HepG2 (cell line): ENCODE results near the gene FSD2. TPM values are rescaled to one million over a fixed set of nuclear protein-coding genes. Genes with fewer than 3 reads are reported as not detected.

Experiments
- ATAC-seq: fragments of 200-7000 bp; cut with Tn5 transposase; 3 replicates; pipeline ENCODE4 v1.9.1; 2020; ENCODE audit warnings: mild to moderate bottlenecking, moderate library complexity
- BruUV-seq: library from RNA; stranded (reverse); fragments of 400-500 nt; replicated peaks from 2 replicates; lab custom pipeline; 2021; lab: Mats Ljungman, UMichigan
- CTCF ChIA-PET: fragments of 300-600 bp; formaldehyde crosslinking; extraction: SDS; loops from one replicate; lab custom pipeline; 2021; ENCODE audit warnings: low total read pairs, inconsistent platforms, low intra/inter-chr PET ratio; lab: Yijun Ruan, JAX
- POLR2A ChIA-PET: fragments of 350-600 bp; sonication (Branson Sonifier 250); formaldehyde crosslinking; loops from one replicate; lab custom pipeline; 2020; ENCODE audit warnings: antibody characterized with exemption, inconsistent platforms; lab: Yijun Ruan, JAX
- DNase-seq: peaks from one replicate; pipeline ENCODE4 v3.0.0-alpha.2; 2015; ENCODE audit warnings: low spot score
- FAIRE-seq: peaks from 3 replicates; lab custom pipeline; 2011; peaks lifted over from hg19 to GRCh38; lab: Jason Lieb, UNC
- H2AFZ ChIP-seq: one replicate; pipeline ENCODE4 v1.6.1; 2011; ENCODE audit warnings: low read length, inconsistent platforms
- H3K27ac ChIP-seq: fragments of 300-600 bp; 3 replicates; pipeline ENCODE4 v1.8.0; 2011; ENCODE audit warnings: mixed run types, mild to moderate bottlenecking, mixed read lengths, low read length, inconsistent platforms; ENCODE audit not compliant: insufficient read depth; ENCODE audit errors: extremely low read length
- H3K27me3 ChIP-seq, 2 experiments: fragments of 200-600 bp in 1 of 2; 2 replicates in 1 of 2; 3 replicates in 1 of 2; pipeline versions ENCODE4 v1.6.0 to v1.8.0; 2011; ENCODE audit warnings: low read length in 2 of 2, mild to moderate bottlenecking in 2 of 2, moderate library complexity in 2 of 2, inconsistent platforms in 1 of 2; ENCODE audit not compliant: insufficient read depth in 2 of 2, control insufficient read depth in 1 of 2
- H3K36me3 ChIP-seq, 2 experiments: fragments of 200-600 bp in 1 of 2; replicated peaks in 1 of 2; 2 replicates in 1 of 2; 3 replicates in 1 of 2; pipeline versions ENCODE4 v1.5.1 to v1.8.0; 2011; ENCODE audit warnings: low read length in 2 of 2, inconsistent platforms in 1 of 2; ENCODE audit not compliant: insufficient read depth in 2 of 2, control insufficient read depth in 1 of 2
- H3K4me1 ChIP-seq: 2 replicates; pipeline ENCODE4 v1.5.1; 2012; ENCODE audit warnings: low read length, inconsistent platforms; ENCODE audit not compliant: insufficient read depth
- H3K4me2 ChIP-seq: 2 replicates; pipeline ENCODE4 v1.6.0; 2011; ENCODE audit warnings: low read depth, low read length, inconsistent platforms
- H3K4me3 ChIP-seq, 3 experiments: fragments of 200-600 bp in 1 of 3; sonication (generic), shearing (Covaris generic) in 1 of 3; replicated peaks in 1 of 3; 2 replicates each; pipeline ENCODE4 v1.5.1; 2011 to 2016; ENCODE audit warnings: low read length in 3 of 3, inconsistent platforms in 2 of 3, low read depth in 2 of 3, mild to moderate bottlenecking in 2 of 3, control low read depth in 1 of 3, mixed read lengths in 1 of 3; ENCODE audit not compliant: insufficient read depth in 1 of 3
- H3K79me2 ChIP-seq: one replicate; pipeline ENCODE4 v1.6.1; 2011; ENCODE audit warnings: low read length, inconsistent platforms; ENCODE audit not compliant: insufficient read depth
- H3K9ac ChIP-seq: 2 replicates; pipeline ENCODE4 v1.6.0; 2011; ENCODE audit warnings: mild to moderate bottlenecking, low read depth, low read length, inconsistent platforms; ENCODE audit not compliant: insufficient read depth
- H3K9me3 ChIP-seq: 2 replicates; pipeline ENCODE4 v1.5.1; 2012; ENCODE audit warnings: mild to moderate bottlenecking, low read length
- H4K20me1 ChIP-seq: 2 replicates; pipeline ENCODE4 v1.6.0; 2011; ENCODE audit warnings: inconsistent platforms, mild to moderate bottlenecking, low read length, moderate library complexity; ENCODE audit not compliant: insufficient read depth
- KDM3A ChIP-seq: IDR thresholded peaks from 2 replicates; pipeline ENCODE4 v1.6.1; 2018; ENCODE audit warnings: low read depth, missing compliant biosample characterization
- KDM4B ChIP-seq: sonication (generic); formaldehyde crosslinking; IDR thresholded peaks from 2 replicates; pipeline ENCODE4 v1.4.0; 2020; ENCODE audit warnings: missing genetic modification reagents
- KLF15 ChIP-seq: sonication (generic); formaldehyde crosslinking; IDR thresholded peaks from 2 replicates; pipeline ENCODE4 v1.8.1; 2023; ENCODE audit warnings: borderline replicate concordance, mild to moderate bottlenecking, inconsistent platforms, missing genetic modification reagents, mixed read lengths
- MLXIP ChIP-seq: sonication (generic); formaldehyde crosslinking; IDR thresholded peaks from 2 replicates; pipeline ENCODE4 v1.9.0; 2021; ENCODE audit warnings: missing genetic modification reagents, borderline replicate concordance
- MYNN ChIP-seq: sonication (generic); formaldehyde crosslinking; IDR thresholded peaks from 2 replicates; pipeline ENCODE4 v1.4.0; 2020; ENCODE audit warnings: mild to moderate bottlenecking, low read depth, missing genetic modification reagents
- PAXIP1 ChIP-seq: sonication (generic); formaldehyde crosslinking; conservative IDR thresholded peaks from 2 replicates; pipeline ENCODE4 v1.4.0; 2020; ENCODE audit warnings: mild to moderate bottlenecking, missing genetic modification reagents, moderate library complexity
- PHF20 ChIP-seq: sonication (generic); formaldehyde crosslinking; IDR thresholded peaks from 2 replicates; pipeline ENCODE4 v1.5.0; 2020; ENCODE audit warnings: mild to moderate bottlenecking, missing genetic modification reagents
- ZNF337 ChIP-seq: sonication (generic); formaldehyde crosslinking; IDR thresholded peaks from 2 replicates; pipeline ENCODE4 v1.5.1; 2020; ENCODE audit warnings: missing genetic modification reagents, low read depth, mild to moderate bottlenecking, borderline replicate concordance
- ZNF441 ChIP-seq: sonication (generic); formaldehyde crosslinking; IDR thresholded peaks from 2 replicates; pipeline ENCODE4 v1.7.0; 2021; ENCODE audit warnings: missing genetic modification reagents, borderline replicate concordance
- ZNF564 ChIP-seq: sonication (generic); formaldehyde crosslinking; IDR thresholded peaks from 2 replicates; pipeline ENCODE4 v1.8.1; 2023; ENCODE audit warnings: mild to moderate bottlenecking, missing genetic modification reagents
- ZNF761 ChIP-seq: sonication (generic); formaldehyde crosslinking; conservative IDR thresholded peaks from 2 replicates; pipeline ENCODE4 v1.4.0; 2020; ENCODE audit warnings: mild to moderate bottlenecking, missing genetic modification reagents
- WGBS: methylation state at CpG from one replicate; pipeline ENCODE4 v1.1.6; 2017; ENCODE audit warnings: low lambda C conversion rate; 5-methylcytosine and 5-hydroxymethylcytosine counted together
- in situ Hi-C: cut with HindIII; loops from 2 replicates; pipeline ENCODE4 v1.10.0; 2017; ENCODE audit warnings: low pct_unique_long_range_greater_than_20kb; ENCODE audit not compliant: extremely low pct_ligation_motif_present
- intact Hi-C: fragments of 100-400 bp; cut with micrococcal nuclease; formaldehyde crosslinking; loops from one replicate; pipeline ENCODE4 v1.10.0; 2022; ENCODE audit not compliant: unreplicated experiment
- polyA plus RNA-seq, 8 experiments: library from polyadenylated mRNA; depleted of rRNA in 3 of 8; stranded (reverse) in 7 of 8; unstranded in 1 of 8; fragments of >200 nt; fragmentation: Illumina TruSeq in 4 of 8; extraction: Trizol in 4 of 8; gene quantifications; 2 replicates each; pipeline versions ENCODE4 v1.2.1 to v1.2.3, GENCODE V29; 2011 to 2016; ENCODE audit warnings: low read depth in 4 of 8, missing spikeins in 1 of 8, mixed read lengths in 1 of 8; ENCODE audit not compliant: insufficient read depth in 1 of 8
- total RNA-seq, 5 experiments: library from RNA; depleted of rRNA; stranded (reverse); fragments of >200 nt; fragmentation: Illumina TruSeq; extraction: Trizol; gene quantifications; 2 replicates each; pipeline ENCODE4 v1.2.3, GENCODE V29; 2016; ENCODE audit warnings: low read depth in 1 of 5
- TF ChIP-seq, protein P1 (sequence below): sonication (generic); formaldehyde crosslinking; IDR thresholded peaks from 2 replicates; pipeline ENCODE4 v1.4.0; 2020; ENCODE audit warnings: low read depth, mild to moderate bottlenecking, missing genetic modification reagents
- TF ChIP-seq, protein P2 (sequence below): sonication (generic); formaldehyde crosslinking; IDR thresholded peaks from 2 replicates; pipeline ENCODE4 v1.5.0; 2020; ENCODE audit warnings: mild to moderate bottlenecking, missing genetic modification reagents, moderate library complexity

The FSD2 gene
- total and polyA plus RNA-seq, 2 of the 13 experiments (the other 11 are each of a cell fraction or from before 2014, with no cell fraction given) = not detected

DNA sequence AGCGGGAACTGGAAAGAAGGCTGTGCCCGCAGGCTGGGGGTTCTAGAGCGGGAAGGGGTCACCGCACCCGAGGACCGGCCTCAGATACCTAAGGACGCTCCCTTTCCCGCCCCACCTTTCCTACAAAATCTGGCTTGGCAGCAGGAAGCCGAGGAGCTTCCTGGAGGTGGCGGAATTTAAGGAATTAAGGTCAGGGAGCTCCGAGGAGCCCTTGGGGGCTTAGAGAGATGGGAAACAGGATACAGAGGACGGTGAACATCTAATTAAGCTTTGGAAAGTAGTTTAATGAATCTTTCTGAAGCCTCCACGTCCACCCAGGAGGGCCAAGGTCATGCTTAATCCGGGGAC lies 95.7 kb downstream of the FSD2 start (continued):
- TF ChIP-seq PAXIP1 (CRISPR knock-in tag) (no peak), KDM3A (CRISPR knock-in tag) (no peak), ZNF441 (no peak), PHF20 (no peak), MYNN (no peak), ZNF761 (CRISPR knock-in tag) (no peak), KDM4B (CRISPR knock-in tag) (no peak)
- TF ChIP-seq, protein P1, sequence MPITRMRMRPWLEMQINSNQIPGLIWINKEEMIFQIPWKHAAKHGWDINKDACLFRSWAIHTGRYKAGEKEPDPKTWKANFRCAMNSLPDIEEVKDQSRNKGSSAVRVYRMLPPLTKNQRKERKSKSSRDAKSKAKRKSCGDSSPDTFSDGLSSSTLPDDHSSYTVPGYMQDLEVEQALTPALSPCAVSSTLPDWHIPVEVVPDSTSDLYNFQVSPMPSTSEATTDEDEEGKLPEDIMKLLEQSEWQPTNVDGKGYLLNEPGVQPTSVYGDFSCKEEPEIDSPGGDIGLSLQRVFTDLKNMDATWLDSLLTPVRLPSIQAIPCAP (CRISPR knock-in tag) = no peak

- H2AFZ ChIP-seq = no peak within 1 kb of the TSS
- WGBS = 8% methylated on average over 7 of the region's 95 CpGs
- peak; percentile 96 for ATAC-seq
- TF ChIP-seq KLF15 (CRISPR knock-in tag) = no peak
- TF ChIP-seq, protein P2, sequence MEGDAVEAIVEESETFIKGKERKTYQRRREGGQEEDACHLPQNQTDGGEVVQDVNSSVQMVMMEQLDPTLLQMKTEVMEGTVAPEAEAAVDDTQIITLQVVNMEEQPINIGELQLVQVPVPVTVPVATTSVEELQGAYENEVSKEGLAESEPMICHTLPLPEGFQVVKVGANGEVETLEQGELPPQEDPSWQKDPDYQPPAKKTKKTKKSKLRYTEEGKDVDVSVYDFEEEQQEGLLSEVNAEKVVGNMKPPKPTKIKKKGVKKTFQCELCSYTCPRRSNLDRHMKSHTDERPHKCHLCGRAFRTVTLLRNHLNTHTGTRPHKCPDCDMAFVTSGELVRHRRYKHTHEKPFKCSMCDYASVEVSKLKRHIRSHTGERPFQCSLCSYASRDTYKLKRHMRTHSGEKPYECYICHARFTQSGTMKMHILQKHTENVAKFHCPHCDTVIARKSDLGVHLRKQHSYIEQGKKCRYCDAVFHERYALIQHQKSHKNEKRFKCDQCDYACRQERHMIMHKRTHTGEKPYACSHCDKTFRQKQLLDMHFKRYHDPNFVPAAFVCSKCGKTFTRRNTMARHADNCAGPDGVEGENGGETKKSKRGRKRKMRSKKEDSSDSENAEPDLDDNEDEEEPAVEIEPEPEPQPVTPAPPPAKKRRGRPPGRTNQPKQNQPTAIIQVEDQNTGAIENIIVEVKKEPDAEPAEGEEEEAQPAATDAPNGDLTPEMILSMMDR (CRISPR knock-in tag) = no peak
- peak; percentile 56; the same call in 1 of the 2 replicates for TF ChIP-seq MLXIP (CRISPR knock-in tag)
- TF ChIP-seq ZNF337 (CRISPR knock-in tag) = no peak
- TF ChIP-seq ZNF564 (CRISPR knock-in tag) = no peak
These were observed 96.3 kb downstream of the FSD2 start, which contains the start of gene AP3B2 for GRCh38 chr15:82709421-82710207. Gene AP3B2 (minus strand): TSS chr15:82709875. CDS start chr15:82709706, 169 bp downstream.

More at GRCh38 chr15:82709421-82710207, 96.3 kb downstream of the FSD2 start, which contains the start of gene AP3B2:
- Histone ChIP-seq H3K9ac (no peak within 1 kb of the TSS), H3K4me3 (peak within 1 kb of the TSS; percentile 57 to 77 (median 68)), H3K36me3 (no peaks in the 10 kb centered on the region), H3K4me1 (peaks cover 6% of the 10 kb centered on the region; the same call in 1 of the 2 replicates), H3K27me3 (peaks cover 3 to 15% of the 10 kb centered on the region in 2 experiments; a peak in 4 of 5 replicates), H4K20me1 (no peaks in the 10 kb centered on the region), H3K79me2 (no peaks in the 10 kb centered on the region), H3K4me2 (peak within 1 kb of the TSS; percentile 88), H3K9me3 (no peaks in the 10 kb centered on the region), H3K27ac (no peak within 1 kb of the TSS)
- POLR2A ChIA-PET = interaction anchor here (1.0 kb wide), 1 partner anchor 41 kb away, joined by 4 read pairs; no protein-coding TSS in a partner anchor
- DNase-seq (peak; percentile 16), FAIRE-seq (no peak)
- no TSS peak for BruUV-seq
- intact Hi-C loops (no loop called here), in situ Hi-C loops (no loop called here)
- CTCF ChIA-PET = no interaction called here
